Measurements from ENCODE around the gene MED13L.
A peak's percentile ranks its signal among the peaks of the same experiment; 100 is the strongest.

DNA sequence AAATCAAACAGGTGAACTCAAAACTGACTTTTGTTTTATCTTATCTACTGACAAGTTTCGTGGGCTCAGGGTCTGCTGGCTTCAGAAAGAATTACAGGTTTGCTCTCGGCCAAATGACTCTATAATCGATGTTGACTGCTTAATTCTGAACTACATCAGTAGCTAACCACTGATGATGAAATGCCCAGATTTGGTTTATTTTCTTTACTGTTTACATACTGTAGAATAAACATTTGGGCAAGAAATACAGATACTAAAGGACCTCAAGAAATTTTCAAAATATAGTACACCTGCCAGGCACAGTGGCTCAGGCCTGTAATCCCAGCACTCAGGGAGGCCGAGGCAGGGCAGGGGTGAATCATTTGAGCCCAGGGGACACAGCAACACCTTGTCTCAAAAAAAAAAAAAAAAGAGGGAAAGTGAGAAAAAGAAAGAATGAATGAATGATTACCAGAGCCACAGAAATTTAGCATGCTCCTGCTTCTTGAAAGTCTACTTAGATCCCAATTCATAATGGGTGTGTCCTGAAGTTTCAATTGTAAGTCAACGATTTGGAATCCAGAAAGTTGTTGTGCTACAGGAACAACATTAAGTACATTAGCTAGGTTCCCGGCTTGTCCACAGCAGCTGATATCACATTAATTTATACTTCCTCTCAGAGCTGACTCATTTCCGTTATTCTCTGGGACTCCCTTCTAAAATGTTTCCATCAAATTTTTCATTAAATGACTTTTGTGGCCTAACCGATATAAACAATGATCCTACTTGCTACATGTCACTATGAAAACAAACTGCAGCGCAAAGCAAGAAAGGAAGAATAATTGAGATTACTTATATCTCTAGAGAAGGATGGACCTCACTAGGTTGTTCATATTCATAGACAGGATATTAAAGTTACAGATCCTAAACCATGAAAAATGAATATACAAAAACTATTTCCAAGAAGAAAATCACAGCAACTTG lies 134.3 kb downstream of the MED13L start:
- TF ChIP-seq TAF1 (IDR thresholded peaks at IDR 0.05; ENCODE audit: borderline replicate concordance, insufficient read depth, low read length) (no peak), SIN3A (IDR thresholded peaks at IDR 0.05; ENCODE audit: borderline replicate concordance, insufficient read depth, low read length) (peak; percentile 84)
- TF ChIP-seq, protein P1, sequence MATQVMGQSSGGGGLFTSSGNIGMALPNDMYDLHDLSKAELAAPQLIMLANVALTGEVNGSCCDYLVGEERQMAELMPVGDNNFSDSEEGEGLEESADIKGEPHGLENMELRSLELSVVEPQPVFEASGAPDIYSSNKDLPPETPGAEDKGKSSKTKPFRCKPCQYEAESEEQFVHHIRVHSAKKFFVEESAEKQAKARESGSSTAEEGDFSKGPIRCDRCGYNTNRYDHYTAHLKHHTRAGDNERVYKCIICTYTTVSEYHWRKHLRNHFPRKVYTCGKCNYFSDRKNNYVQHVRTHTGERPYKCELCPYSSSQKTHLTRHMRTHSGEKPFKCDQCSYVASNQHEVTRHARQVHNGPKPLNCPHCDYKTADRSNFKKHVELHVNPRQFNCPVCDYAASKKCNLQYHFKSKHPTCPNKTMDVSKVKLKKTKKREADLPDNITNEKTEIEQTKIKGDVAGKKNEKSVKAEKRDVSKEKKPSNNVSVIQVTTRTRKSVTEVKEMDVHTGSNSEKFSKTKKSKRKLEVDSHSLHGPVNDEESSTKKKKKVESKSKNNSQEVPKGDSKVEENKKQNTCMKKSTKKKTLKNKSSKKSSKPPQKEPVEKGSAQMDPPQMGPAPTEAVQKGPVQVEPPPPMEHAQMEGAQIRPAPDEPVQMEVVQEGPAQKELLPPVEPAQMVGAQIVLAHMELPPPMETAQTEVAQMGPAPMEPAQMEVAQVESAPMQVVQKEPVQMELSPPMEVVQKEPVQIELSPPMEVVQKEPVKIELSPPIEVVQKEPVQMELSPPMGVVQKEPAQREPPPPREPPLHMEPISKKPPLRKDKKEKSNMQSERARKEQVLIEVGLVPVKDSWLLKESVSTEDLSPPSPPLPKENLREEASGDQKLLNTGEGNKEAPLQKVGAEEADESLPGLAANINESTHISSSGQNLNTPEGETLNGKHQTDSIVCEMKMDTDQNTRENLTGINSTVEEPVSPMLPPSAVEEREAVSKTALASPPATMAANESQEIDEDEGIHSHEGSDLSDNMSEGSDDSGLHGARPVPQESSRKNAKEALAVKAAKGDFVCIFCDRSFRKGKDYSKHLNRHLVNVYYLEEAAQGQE (IDR thresholded peaks at IDR 0.05; ENCODE audit: insufficient read depth in 1 of 2, low read depth in 2 of 2, low read length in 2 of 2): no peak

Data from PFSK-1 (cell line).